ENCODE results near the gene MAP3K10.

DNA sequence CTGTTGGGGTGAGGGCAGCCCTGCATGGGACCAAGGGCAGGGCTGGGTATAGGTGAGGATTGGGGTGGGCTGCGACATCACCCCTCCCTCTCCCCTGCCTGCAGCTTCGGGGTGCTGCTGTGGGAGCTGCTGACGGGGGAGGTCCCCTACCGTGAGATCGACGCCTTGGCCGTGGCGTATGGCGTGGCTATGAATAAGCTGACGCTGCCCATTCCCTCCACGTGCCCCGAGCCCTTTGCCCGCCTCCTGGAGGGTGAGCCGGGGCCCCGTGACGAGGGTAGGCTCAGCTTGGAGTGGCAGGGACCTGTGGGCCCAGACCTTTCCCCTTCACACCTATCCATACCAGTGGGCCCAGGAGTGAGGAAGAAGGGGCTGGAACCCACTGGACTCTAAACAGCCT, 13.2 kb downstream of the MAP3K10 start:
- TF ChIP-seq ZNF143 (CRISPR knock-in tag; IDR thresholded peaks at IDR 0.05) (no peak), EP300 (IDR thresholded peaks at IDR 0.05; ENCODE audit: low read depth in 2 of 2, low read length in 2 of 2) (no peak), EP300 (CRISPR knock-in tag; IDR thresholded peaks at IDR 0.05; ENCODE audit: borderline replicate concordance) (no peak), ELF4 (CRISPR knock-in tag; IDR thresholded peaks at IDR 0.05; ENCODE audit: borderline replicate concordance) (no peak), ZFX (CRISPR knock-in tag; IDR thresholded peaks at IDR 0.05; ENCODE audit: low read depth) (no peak), SNAPC2 (CRISPR knock-in tag; IDR thresholded peaks at IDR 0.05) (no peak)

Measured in HepG2 (cell line).